GM11168 (cell line): ENCODE results near the gene DSP.

Experiments
- in situ Hi-C: fragments of 300-500 bp; cut with MboI; formaldehyde crosslinking; loops from one replicate; pipeline ENCODE4 v1.12.0; 2022; ENCODE audit warnings: low sequenced_read_pairs; ENCODE audit not compliant: unreplicated experiment

The DSP gene

DNA sequence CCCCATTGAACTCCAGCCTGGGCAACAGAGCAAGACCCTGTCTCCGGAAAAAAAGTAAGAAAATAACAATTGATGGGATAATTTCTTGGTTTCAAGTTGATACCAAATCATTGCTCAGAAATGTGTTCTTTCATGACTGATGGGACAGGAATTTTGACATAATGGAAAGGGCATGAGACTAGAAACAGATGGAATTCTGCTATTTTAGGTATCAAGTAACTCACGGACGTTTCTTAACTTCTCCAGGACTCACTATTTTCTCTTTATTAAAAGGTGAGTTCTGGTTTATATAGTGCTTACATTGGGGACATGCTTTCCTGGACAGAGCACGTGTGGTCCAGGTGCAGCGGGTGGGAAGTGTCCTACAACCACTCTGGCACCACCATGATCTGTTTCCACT, 6.0 kb upstream of the DSP start:
- in situ Hi-C loops, result no loop called here

DNA sequence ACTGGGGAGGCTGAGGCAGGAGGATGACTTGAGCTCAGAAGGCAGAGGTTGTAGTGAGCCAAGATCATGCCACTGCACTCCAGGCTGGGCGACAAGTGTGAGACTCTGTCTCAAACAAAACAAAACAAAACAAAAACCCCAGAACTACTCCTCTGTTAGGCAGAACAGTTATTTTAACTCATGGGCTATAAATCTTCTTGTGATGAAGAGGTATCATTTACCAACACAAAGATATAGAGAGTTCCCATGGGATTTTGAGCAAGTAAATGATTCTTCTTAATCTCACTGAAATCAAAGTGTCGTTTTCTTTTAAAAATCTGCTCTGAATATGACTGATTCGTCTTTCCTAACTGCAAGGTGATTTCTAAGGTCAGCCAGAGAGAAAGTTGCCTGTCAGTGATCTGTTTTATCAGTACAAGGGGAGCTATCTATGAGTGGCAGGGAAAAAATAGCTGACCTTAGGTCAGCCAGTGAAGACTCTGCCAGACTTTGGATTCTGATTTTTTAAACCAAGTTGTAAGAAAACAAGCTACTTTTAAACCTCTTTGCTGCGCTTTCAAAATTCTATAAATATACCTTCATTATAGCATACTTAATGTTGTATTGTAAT, 3.8 kb upstream of the DSP start:
- in situ Hi-C loops, result no loop called here

DNA sequence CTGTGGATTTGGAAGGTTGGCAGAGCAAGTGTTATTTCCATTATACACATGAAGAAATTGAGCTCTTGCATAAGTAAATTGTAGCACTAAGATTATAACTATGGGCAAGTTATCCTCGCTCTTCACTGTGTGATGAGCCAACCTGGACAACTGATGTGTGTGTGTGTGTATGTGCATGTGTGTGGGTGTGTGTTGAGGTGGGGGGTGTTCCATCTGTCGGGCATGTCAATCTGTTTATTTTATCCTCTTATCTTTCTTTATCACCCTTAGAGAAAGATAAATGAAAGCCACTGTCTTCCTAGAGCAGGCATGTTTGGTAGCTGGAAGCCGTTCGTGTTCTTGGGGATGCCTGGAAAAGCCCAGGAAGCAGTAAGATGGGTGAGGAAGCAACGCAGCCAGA, 3.0 kb upstream of the DSP start:
- in situ Hi-C loops, result no loop called here

DNA sequence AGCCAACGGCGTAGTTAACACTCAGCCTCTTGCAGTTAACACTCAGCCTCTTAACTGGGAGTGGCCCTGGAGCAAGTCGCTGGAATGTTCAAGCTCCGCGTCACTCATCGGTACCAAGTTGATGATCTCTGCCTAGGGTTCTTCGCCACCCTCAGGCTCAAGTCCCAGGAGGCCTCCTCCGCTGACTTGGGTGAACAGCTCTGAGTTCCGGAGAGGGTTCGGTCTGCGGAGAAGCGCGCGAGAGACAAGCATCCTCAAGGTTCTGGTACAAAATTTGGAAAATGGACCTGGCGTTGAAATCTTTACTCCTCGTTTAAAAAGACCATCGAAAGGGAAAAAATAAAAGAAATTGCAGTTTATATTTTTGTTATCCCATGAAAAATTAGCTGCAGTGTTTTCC, 876 bp upstream of the DSP start:
- in situ Hi-C loops, result no loop called here

DNA sequence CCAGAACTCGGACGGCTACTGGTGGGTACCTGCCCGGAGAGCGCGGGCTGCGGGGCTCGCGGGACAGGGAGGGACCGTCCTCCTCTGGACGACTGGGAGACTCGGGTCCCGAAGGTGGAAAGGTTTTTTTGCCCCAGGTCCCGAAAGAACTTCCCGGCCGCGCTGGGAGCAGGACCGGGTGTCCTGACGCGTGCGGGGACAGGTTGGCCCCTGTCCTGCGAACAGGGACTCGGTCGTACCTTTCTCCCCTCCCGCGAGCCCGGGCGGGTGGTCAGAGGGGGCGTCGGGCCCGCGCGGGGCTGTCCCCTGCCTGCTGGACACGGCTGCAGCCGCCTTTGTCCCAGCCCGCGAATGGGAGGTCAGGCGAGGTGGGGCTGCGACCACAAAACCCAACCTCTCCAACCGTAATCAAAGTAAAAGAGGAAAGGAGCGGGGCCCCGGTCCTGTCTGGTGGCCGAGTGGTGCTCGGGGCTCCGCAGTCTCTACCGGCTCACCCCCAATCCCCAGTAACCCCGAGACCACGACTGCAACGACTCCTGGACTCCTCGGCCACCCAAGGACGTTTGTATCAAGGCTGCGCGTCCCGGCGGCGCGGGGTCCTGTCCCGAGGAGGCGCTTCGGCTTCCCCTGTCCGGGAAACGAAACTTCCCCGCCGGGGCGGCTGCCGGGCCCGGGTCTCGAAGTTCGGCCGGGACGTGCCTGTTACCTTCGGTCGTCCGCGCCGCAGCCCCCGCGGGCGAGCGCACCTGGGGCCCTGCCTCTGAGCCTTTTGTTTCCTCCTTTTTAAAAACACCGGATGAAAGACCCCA, 798 bp downstream of the DSP start:
- in situ Hi-C loops, result no loop called here

DNA sequence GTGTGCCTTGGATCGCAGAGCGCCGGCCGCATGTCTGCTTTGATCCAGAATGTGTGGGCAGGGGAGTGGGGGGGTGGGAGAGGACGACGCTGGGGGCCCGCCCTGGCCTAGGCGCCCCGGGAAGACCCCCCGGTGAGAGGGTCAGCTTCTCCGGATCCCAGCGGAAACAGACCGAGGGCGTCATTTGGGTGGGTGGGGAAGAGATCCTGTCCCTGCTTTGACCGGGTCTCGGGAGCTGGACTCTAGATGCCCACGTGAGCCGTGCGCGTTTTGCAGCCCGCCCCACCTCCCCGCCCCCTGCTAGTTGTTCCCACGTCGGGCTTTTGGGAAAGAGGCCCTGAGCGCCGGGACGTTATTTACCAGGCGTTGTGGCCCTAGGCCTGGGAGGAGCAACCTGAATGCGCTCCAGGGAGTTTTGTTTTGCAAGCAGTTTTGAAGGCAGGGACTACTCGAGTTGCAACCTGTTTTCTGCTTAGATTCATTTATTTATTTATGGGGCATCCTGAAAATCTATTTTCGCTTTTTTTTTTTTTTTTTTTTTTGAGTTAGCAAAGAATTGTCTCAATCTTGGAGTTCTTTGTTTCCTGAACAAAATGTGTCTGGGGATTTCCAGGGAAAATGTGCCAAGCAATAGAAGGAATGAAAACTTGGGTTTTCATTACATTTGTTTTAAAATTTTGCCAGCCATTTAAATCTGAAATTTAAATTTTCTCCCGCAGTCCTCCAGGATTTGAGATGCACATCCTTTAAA, 1.6 kb downstream of the DSP start:
- in situ Hi-C loops, result no loop called here

DNA sequence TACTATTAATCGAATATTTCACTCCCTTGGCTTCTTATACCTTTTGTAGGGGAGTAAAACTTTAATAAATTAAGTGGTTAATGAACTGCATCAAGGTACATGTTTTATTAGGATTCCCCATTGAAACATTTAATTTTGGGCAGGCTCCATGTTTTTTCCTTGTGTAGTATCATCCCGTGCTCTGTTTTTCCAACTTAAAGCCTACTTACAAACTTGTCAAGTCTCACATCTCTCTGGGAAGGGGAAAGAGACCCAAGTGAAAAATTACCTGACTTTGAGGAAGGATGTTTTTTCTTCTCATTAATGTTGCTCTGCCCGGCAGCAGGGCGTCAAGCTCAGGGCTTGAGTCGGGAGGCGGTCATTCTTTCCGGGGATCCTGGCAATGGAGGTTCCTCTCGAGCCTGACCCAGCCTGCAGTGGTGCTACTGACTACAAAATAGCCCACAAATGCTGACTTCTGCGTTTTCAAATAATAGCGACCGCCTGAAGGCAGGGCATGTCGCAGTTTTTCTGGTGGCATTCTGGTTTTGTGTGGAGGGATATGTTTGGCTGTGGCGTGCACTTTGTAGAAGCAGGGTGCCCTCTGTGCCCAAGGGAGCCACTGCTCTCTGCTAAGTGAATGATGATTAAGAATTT, 2.4 kb downstream of the DSP start:
- in situ Hi-C loops, result no loop called here

DNA sequence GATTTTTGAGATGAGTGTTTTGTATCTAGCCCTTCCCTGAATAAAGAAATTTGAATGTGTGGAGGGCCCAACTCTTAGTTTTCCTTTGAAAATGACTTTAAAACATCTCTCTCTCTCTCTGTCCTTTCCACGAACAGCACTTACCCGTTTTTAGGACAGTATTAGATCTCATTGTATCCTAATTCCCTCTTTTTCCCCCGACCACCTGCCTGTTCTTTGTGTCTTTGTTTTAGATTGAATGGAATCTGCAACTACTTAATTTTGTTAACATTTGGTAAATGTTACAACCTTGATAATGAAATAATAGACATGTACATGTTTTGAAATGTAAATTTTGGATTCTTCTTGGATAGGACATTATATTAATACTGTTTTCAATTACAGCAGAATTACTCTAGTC, 3.1 kb downstream of the DSP start:
- in situ Hi-C loops, result no loop called here

DNA sequence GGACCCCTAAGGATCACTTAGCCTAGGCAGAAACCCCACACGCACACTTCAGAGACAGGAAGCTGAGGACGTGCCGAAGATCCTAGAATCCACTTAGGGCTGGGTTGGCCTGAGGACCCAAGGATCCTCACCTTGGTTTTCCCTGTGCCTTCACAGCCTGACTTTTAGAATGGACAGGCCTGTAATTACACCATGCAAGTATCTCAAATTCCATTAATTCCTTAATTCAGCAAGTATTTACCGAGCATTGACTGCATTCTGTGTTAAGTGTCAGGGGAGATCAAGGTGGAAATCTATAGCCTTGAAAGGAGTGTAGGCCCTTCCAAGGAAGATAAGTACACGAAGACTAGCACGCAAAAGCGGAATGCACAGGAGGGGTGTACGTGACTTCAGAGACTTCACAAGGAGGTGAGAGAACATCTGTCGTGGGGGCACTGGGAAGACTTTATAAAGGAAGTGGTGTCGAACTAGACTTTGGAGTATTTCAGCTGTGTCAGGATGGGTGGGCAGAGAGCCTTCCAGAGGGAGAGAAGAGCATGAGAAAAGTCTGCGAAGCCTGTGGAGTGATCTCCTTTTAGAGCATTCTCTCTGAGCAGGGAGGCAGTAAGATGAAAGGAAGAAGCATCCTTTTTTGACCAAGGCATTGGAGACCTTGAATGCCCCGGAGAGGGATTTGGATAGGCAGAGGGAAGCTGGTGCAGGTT, 4.0 kb downstream of the DSP start:
- in situ Hi-C loops, result no loop called here

DNA sequence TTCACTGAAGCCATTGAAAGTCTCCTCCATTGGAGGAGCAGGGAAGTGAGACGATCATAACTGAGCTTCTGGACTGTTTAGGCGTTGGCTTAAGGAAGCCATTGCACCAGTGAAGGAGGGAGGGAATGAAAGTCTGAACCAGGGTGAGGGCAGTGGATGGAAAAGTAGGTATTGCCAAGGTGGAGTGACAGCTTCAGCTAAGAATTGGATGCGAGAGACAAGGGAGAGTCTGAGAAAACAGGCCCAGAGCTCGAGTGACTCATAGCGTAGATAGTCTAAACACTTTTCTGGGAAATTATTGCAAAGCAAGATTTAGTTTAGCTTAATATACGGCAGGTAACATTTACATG, 4.5 kb downstream of the DSP start:
- in situ Hi-C loops, result no loop called here

DNA sequence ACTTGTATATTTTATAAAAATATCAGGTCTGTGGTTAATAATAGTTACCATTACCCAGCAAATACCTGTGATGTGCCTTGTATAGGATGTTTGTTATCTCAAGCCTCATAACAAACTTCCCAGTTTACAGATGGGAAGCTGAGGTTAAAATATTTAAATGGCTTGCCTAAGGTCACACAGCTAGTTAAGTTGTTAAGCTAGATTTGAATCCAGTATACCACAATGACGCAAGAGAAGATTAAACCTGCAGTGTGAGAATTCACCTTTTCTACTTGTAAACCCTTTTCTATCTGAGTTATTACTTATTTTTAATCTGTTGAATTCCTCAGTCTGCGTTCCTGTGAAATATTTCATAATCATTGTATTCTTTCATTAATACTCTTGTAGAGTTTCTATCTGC, 4.9 kb downstream of the DSP start:
- in situ Hi-C loops, result no loop called here

DNA sequence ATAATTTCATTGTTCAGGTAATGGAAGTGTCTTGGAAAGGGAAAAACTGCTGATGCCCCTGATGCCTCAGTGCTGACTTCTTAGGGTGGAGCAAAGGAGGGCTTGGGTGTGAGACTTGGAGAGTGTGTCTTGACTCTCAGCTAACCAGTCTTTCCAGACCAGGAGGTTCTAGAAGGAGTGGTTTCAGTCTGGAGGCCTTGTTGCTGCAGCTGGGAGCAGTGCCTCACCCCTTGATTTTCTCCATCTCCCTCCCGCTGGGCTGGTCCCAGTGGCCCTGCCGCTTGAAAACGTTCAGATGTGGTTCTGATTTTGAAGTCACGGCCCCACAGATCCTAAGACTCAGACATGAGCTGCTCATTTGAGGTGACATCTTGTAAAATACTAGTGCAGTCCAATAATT, 5.4 kb downstream of the DSP start:
- in situ Hi-C loops, result no loop called here

DNA sequence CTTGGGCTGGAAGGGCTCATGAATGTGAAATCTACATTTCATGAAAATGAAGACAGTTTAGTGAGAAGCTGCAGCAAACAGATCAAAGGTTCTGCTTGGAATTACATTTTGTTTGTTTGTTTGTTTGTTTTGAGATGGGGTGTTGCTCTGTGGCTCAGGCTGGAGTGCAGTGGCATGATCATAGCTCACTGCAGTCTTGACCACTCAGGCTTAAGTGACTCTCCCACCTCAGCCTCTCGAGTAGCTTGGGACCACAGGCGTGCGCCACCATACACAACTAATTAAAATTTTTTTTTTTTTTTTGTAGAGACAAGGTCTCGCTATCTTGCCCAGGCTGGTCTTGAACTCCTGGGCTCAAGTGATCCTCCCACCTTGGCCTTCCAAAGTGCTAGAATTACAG, 5.8 kb downstream of the DSP start:
- in situ Hi-C loops, result no loop called here

DNA sequence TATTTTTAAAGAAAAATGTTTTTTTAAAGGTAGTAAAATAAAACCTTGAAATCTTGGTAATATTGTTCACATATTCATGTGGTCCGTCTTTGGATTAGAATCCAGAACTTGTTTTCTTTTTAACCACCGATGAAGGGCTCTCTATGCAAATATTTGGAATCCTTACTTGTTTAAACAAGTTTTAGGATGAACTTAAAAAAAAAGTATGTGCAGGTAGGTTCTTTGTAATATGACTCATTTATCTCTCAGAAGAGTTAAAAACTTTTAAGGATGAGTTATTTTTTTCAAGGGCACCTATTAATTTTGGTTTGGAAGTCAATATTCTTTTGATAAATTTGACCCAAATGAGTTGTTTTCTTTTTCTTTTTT, 8.9 kb downstream of the DSP start:
- in situ Hi-C loops, result no loop called here

DNA sequence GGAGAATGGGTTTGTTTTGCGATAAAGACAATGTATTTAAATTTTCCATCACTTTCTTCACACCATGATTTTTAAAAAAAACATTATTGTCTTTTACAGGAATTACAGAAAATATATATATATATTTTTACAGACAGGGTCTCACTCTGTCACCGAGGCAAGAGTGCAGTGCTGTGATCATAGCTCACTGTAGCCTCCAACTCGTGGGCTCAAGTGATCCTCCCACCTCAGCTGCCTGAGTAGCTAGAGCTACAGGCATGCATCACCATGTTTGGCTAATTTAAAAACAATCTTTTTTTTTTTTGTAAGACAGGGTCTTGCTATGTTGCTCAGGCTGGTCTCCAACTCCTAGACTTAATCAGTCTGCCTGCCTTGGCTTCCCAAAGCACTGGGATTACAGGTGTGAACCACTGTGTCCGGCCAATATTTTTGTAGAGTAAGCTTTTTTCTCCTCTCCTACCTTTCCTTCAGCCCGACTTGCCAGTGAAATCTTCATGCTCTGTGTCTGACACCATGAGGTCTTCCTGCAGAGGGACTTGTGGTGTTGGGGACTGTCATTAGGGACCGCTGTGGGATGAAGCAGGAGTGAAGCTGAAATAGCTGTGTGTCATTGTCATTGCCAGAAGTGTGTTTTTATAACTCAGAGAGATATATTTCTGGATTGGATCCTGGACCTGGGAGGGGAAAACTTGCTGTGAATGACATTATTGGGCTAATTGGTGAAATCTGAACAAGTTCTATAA, 13.2 kb downstream of the DSP start:
- in situ Hi-C loops, result no loop called here

DNA sequence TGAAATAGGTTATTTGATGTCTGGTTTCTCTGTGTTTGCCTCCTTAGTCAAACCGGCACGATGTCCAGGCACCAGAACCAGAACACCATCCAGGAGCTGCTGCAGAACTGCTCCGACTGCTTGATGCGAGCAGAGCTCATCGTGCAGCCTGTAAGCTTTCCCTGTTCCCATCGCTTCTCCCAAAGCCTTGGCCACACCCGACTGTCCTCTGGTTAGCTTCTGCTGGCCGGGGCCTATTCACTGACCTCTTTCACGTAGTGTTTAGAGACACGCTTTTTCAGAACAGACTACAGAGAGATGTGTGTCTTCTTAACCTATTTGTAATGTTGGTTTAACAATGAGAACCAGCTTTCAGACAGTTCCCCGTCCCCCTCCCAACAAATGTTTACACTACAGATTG, 14.2 kb downstream of the DSP start:
- in situ Hi-C loops, result no loop called here

DNA sequence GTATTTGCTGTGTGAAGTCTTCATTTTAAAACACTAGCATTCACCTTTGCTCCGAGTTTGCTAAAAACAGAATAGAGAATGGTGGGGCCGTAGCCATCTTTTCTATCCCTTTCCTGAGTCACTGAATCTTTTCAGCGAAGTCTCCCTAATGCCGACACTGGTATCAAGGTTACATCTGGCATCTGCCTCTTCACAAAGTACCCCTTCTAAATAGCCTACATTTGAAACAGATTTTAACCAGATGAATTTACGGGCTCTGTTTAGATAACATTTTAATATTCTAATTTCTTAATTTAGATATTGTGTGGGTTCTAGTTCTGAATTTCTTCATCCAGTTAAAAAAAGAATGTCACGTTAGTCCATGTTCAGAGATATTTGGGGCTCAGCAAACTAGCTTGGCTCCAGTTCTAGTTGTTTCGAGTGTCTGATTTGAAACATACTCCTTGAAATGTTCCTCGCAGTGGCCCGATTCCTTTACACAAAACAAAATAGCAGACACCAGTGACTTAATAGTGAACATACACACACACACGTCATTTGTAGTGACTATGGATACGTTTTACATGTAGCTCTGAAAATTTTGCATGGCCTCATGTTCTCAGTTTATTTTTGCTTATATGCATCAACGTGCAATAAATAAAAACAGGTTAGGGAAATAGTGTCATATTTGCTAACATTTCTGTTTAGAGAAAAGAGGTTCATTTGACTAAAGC, 15.1 kb downstream of the DSP start:
- in situ Hi-C loops, result no loop called here

DNA sequence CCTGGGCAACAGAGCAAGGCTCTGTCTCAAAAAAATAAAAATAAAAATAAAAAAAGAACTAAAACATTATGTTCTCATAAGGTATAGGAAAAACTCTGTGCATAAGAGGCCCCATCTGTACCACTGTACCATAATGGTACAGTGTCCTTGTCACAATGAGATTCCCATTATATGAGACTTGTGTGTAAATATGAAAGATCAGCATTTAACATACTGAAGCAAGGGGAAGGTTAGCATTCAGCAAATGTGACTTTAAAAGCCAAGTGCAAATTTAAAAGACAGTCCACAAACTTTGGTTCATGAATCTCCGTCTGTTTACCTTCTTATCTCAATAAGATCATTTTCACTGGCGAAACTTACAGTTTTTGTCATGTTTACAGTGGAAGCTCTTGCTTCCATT, 16.2 kb downstream of the DSP start:
- in situ Hi-C loops, result no loop called here

DNA sequence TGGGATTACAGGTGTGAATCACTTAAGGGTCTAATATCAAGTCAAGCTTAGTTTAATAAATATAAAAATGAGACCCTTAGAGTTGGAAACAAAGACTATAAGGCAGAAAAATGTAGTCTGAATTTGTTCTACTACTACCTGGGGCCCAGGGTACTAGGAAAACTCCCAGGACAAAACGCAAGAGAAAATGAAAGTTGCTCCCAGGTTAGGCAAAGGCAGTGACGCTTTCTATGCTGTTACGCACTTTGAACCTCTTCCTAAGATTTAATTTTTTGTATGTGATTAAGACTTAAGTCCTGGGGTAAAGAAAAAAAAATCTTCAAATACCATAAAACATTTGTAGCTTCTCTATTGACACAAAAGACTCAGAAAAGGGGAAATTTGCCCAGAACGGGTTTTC, 17.3 kb downstream of the DSP start:
- in situ Hi-C loops, result no loop called here
